Activated CD8-positive, alpha-beta T cell treated with anti-CD3 and anti-CD28 coated beads for 36 hours (primary cell): Measurements from ENCODE around the gene DPP6. TPM values are rescaled to one million over a fixed set of nuclear protein-coding genes. Genes with fewer than 3 reads are reported as not detected.

ENCODE experiments used
- ATAC-seq: fragments of 200-7000 bp; cut with Tn5 transposase; one replicate; pipeline ENCODE4 v1.10.0; 2021; ENCODE audit warnings: mild to moderate bottlenecking, moderate library complexity
- CTCF ChIA-PET: fragments of 350-600 bp; sonication (Branson Sonifier 250); formaldehyde crosslinking; loops from one replicate; lab custom pipeline; 2021; ENCODE audit warnings: antibody characterized with exemption; lab: Charles Lee
- POLR2A ChIA-PET: fragments of 350-600 bp; sonication (Branson Sonifier 250); formaldehyde crosslinking; loops from one replicate; lab custom pipeline; 2021; ENCODE audit warnings: antibody characterized with exemption; lab: Charles Lee
- DNase-seq: peaks from one replicate; pipeline ENCODE4 v3.0.0-alpha.2; 2020
- H3K27ac Mint-ChIP-seq: one replicate; pipeline ENCODE4 v1.8.0; 2021; ENCODE audit warnings: mild to moderate bottlenecking, mixed read lengths
- H3K27me3 Mint-ChIP-seq: one replicate; pipeline ENCODE4 v1.8.0; 2021; ENCODE audit warnings: mixed read lengths
- H3K36me3 Mint-ChIP-seq: one replicate; pipeline ENCODE4 v1.8.0; 2021; ENCODE audit warnings: low read depth, mixed read lengths
- H3K4me1 Mint-ChIP-seq: one replicate; pipeline ENCODE4 v1.8.0; 2021; ENCODE audit warnings: low read depth, mixed read lengths
- H3K4me3 Mint-ChIP-seq: one replicate; pipeline ENCODE4 v1.8.0; 2021; ENCODE audit warnings: mild to moderate bottlenecking, moderate library complexity, mixed read lengths
- H3K9me3 Mint-ChIP-seq: one replicate; pipeline ENCODE4 v1.8.0; 2021; ENCODE audit warnings: mixed read lengths
- CTCF ChIP-seq: fragments of 200-600 bp; IDR thresholded peaks from one replicate; pipeline ENCODE4 v1.8.0; 2022; ENCODE audit warnings: antibody characterized with exemption, mild to moderate bottlenecking
- intact Hi-C: fragments of 100-400 bp; cut with micrococcal nuclease; formaldehyde crosslinking; loops from one replicate; pipeline ENCODE4 v1.10.0; 2022
- total RNA-seq, 2 experiments: library from RNA; stranded (reverse); gene quantifications; one replicate each; pipeline ENCODE4 v1.2.3, GENCODE V29; 2021

DPP6 gene
- total RNA-seq, 2 experiments from 2014 or later: not detected

- ChIA-PET CTCF (interaction anchor here (1.0 to 6.4 kb wide), 4 partner anchors 13 to 42 kb away, joined by 3 to 77 read pairs (median 4); no protein-coding TSS in a partner anchor), POLR2A (no interaction called here)
- Mint-ChIP-seq H3K9me3 (peaks cover 2% of the 10 kb centered on the region), H3K27me3 (peaks cover 14% of the 10 kb centered on the region), H3K27ac (no peak overlapping the region), H3K4me1 (peaks cover 5% of the 10 kb centered on the region), H3K4me3 (no peak overlapping the region), H3K36me3 (no peaks in the 10 kb centered on the region)
- no peak for TF ChIP-seq CTCF
- intact Hi-C loops: no loop called here
- DNase-seq: no peak
- ATAC-seq: no peak
Observed at GRCh38 chr7:154910977-154911376, 858.8 kb downstream of the DPP6 start.

GRCh38 chr7:154911411-154911810 lies 859.2 kb downstream of the DPP6 start:
- no peaks in the 10 kb centered on the region for H3K36me3 Mint-ChIP-seq
- no peak for DNase-seq
- ATAC-seq: no peak
- TF ChIP-seq CTCF: no peak
- ChIA-PET CTCF (interaction anchor here (0.8 to 6.4 kb wide), 6 partner anchors 11 to 68 kb away, joined by 3 to 77 read pairs (median 4); no protein-coding TSS in a partner anchor), POLR2A (no interaction called here)
- no peak overlapping the region for H3K4me3 Mint-ChIP-seq
- intact Hi-C loops: no loop called here
- H3K9me3 Mint-ChIP-seq: peaks cover 2% of the 10 kb centered on the region
- H3K4me1 Mint-ChIP-seq: peaks cover 5% of the 10 kb centered on the region
- peaks cover 17% of the 10 kb centered on the region for H3K27me3 Mint-ChIP-seq
- H3K27ac Mint-ChIP-seq: no peak overlapping the region

GRCh38 chr7:154911862-154912455 lies 859.8 kb downstream of the DPP6 start:
- CTCF ChIA-PET: interaction anchor here (0.8 to 6.4 kb wide), 8 partner anchors 11 to 445 kb away, joined by 3 to 77 read pairs (median 10); no protein-coding TSS in a partner anchor
- Mint-ChIP-seq H3K4me1 (peaks cover 5% of the 10 kb centered on the region), H3K9me3 (peaks cover 2% of the 10 kb centered on the region), H3K4me3 (no peak overlapping the region), H3K36me3 (no peaks in the 10 kb centered on the region), H3K27ac (no peak overlapping the region), H3K27me3 (peaks cover 17% of the 10 kb centered on the region)
- intact Hi-C loops: no loop called here
- no peak for DNase-seq
- no peak for ATAC-seq
- no peak for TF ChIP-seq CTCF
- POLR2A ChIA-PET: no interaction called here

GRCh38 chr7:154912871-154913637 lies 860.9 kb downstream of the DPP6 start:
- H3K4me3 Mint-ChIP-seq: no peak overlapping the region
- no peak for ATAC-seq
- TF ChIP-seq CTCF: no peak
- CTCF ChIA-PET: interaction anchor here (0.8 to 6.4 kb wide), 18 partner anchors 9 to 622 kb away, joined by 3 to 77 read pairs (median 4); no protein-coding TSS in a partner anchor
- POLR2A ChIA-PET: no interaction called here
- H3K27me3 Mint-ChIP-seq: peaks cover 16% of the 10 kb centered on the region
- DNase-seq: no peak
- peaks cover 5% of the 10 kb centered on the region for H3K4me1 Mint-ChIP-seq
- H3K27ac Mint-ChIP-seq: no peak overlapping the region
- intact Hi-C loops: no loop called here
- peaks cover 2% of the 10 kb centered on the region for H3K9me3 Mint-ChIP-seq
- no peaks in the 10 kb centered on the region for H3K36me3 Mint-ChIP-seq
